Fibroblast of upper back skin (primary cell): Measurements from ENCODE around the gene PPIE.

Experiments
- DNase-seq: peaks from one replicate; pipeline ENCODE4 v3.0.0-alpha.2; 2013

Gene PPIE

DNA sequence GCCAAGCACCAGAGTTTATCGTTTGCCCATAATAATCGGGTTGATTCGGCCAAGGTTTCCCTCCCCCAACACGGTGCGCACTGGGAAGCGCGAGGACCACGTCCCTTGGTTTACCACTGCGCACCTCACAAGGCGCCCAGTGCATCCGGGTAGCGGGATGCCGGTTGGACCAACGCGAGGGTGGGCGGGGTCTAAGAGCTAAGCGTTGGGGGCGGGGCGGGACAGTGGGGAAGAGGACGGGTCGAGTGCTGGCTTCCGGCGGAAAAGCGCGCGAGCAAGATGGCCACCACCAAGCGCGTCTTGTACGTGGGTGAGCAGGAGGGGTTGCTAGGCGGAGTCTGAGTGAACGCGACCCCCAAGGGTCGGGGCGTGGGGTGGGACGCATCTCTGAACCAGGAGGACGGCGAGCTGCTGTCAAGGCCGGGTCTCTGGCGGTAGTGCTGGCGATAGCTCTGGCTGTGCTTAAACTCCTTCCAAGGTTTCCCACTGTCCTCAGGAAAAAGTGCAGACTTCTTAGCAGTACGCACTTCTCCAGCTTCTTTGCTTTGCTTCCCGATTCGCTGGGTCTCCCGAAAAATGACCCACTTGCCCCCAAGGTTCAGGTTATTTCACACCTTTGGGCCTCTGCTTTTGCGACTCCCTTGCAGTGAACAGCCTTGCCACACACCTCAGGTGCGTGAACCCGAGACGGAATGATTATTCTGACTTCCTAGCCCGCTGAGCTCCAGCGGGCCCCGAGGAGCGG is at the start of gene PPIE:
Gene PPIE, plus strand, starts transcription at position 261 of the 745 bp plus-strand sequence. Its CDS starts 19 bp downstream, at position 280.
- peak; percentile 90 for DNase-seq

DNA sequence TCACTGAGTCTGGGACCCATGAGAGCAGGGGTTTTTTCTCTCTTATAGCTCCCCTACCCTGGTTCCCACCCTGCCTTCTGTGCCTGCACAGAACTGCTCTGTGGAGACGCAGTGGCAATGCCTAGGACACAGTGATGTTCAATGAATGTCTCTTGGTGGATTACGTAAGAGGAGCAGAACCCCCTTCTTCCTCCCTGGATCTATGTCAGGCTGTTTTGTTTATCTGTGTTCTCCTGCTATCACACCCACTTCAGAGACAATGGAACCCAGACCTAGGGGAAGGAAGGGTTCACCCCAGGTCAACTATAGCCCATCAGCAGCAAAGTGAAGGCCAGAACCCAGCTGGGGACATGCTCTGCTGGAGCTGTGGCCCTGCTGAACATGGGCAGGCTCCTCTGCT is 49.5 kb upstream of the PPIE start:
- no peak for DNase-seq

GRCh38 chr1:39689635-39690034 is 49.0 kb upstream of the PPIE start:
- DNase-seq: no peak

DNA sequence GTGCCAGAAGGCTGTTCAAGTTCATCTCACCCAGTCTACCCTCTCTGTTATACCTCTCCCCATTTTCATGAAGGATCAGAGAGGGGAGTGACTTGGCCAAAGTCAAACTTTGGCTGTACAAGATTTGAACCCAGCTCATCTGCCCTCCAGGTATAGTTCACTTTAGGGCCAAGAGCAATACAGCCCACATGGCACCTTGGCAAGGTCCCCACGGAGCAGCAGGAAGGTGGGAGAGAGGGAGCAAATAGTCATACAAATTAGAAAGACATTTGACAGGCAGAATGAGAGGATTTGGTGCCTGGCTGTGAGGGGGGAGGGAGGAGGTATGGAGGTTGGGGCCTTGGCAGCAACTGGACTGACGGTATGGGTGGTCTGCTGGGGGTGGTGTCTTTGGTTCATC is 48.5 kb upstream of the PPIE start:
- DNase-seq: no peak

DNA sequence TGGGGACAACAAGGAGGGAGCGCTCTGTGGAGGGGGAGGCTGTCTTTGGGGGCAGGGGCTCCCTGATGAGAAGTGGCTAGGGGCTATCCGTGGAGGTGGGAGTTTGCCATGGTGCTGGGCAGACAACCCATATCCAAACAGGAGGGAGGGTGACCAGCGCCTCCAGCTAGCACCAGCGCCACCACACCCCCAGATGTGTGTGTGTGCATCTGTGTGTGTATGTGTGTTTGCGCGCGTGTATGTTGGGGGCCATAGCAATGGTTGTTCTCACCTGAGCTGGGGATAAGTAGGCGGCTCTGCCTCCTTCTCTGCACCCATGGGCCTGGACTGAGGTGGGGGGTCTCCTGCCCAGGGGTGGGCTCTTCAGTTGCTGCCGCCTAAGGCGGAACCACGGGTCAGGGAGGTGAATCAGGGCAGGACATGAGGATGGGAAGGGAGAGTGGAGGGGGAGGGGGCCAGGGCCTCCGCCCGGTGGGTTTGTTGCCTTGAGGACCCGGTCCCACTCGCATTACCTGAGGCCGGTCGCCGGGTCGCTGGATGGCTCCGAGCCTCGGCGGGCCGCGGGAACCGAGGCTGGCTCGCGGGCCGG is 47.8 kb upstream of the PPIE start:
- DNase-seq: no peak

DNA sequence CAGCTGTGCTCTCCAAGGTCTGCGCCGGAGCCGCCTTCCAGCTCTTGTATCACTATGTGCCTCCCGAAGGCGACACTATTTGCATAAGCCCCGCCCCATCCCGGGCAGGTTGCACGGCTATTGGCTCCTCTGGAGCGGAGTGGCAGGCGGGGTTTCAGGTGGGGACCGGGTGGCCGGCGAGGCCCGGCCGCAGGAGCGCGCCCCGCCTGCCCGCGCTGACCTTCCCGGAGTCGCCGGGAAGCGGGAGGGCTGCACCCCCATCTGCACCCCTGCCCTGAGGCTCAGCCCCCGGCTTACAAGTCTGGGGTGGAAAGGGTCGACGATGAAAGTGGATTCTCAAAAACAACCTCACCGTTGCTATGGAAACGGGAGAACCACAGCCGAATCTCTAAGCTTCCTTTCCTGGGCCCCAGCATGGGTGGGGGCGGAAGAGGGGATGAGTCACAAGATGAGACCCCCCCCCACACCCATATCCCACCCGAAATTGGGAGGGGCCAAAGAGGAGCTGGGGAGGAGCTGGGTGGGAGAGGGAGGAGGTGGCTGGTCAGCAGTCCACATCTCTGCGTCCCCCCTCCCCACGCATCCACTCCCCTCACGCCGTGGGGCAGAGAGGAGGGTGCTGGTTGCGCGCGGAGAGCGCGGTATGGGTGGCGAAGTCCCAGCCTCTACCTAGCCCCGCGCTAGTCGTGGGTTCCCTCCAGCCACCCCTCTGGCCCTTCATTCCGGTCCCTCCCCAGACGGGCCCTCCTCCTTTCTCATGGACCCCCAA is 47.1 kb upstream of the PPIE start, which contains the start of gene HPCAL4:
Gene HPCAL4, minus strand, starts transcription at position 51 of the 769 bp plus-strand sequence. CDS start 6,830 bp downstream, outside the sequence.
- peak; percentile 50 for DNase-seq

DNA sequence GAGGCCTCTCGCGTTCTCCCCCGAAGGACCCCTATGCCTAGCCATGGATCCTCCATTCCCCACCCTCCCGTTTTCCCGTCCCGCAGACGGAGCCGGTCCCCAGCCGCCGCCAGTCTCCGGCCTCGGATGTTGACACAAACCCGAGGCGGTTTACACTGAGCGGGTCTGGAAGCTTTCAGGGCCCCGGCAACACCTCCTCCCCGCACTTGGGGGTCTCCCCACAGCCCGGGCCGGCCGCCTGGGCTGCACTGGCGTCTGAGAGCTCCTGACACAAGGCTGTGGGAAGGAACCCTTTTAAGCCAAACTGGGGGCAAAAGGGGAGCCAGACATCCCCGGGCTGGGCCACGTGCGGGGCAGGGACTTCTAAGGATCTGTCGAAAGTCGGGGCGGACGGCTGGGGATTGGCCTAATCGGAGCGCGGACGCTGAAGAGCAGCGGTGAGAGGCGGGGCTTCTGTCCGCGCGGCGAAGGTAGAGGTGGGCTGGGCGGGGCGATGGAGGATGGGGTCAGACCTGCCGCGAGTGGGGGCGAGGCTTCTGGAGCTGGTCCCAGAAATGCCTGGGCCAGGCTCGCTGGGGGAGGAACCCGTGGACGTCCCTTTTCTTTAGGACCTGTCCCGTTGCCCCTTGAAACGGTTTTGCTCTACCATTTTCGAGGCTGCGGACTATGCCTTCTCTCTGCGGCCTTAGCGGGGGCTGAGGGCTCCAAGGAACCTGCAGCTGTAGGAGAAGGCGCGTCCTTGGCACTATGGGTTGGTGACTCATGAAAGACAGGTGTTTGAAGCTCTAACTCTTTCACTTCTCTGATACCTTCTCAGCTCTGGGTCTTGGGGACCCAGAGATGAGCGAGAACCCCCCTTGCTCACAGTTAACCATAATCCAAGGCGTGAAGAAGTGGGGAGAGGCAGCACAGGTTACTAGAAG is 46.3 kb upstream of the PPIE start:
- DNase-seq: no peak

DNA sequence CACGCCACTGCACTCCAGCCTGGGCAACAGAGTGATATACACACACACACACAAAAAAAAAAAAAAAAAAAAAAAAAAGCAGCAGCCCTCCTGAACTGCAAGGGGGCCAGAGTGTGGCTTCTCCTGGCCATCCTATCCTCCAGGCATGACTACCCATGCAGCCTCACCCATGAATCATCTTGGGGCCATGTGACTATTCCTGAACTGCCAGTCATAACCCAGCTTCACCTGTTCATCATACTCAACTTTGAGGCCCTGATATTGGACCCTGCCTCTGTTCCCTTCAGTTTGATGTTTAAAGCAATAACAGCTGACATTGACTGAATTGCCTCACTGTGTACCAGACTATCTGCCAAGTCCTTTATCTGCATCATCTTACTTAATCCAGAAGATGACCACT is 44.7 kb upstream of the PPIE start:
- DNase-seq: no peak

DNA sequence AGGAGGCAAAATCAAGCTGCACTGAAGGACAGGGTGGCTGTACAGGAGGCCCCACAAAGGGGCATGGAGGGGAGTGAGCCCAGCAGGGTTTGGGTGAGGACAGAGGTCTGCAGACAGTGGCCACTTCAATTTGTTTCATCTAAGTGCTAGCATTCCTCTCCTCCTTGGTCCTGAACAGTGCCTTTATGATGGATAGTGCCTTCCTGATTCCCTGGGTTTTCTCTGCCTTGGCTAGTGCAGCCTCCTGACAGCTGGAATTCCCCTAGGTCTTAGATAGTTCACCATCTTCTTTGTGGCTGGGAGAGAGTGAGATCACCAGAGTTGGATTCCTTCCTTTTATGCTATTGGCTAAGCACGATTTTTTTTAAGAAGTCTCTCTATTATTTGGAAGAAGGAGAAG is 43.7 kb upstream of the PPIE start:
- DNase-seq: no peak

- DNase-seq: no peak
These were observed 42.2 kb upstream of the PPIE start for GRCh38 chr1:39696448-39696847.

- DNase-seq: no peak
These were observed 40.1 kb upstream of the PPIE start for GRCh38 chr1:39698568-39698967.

- DNase-seq: no peak
These were observed 39.3 kb upstream of the PPIE start for GRCh38 chr1:39699419-39699818.

DNA sequence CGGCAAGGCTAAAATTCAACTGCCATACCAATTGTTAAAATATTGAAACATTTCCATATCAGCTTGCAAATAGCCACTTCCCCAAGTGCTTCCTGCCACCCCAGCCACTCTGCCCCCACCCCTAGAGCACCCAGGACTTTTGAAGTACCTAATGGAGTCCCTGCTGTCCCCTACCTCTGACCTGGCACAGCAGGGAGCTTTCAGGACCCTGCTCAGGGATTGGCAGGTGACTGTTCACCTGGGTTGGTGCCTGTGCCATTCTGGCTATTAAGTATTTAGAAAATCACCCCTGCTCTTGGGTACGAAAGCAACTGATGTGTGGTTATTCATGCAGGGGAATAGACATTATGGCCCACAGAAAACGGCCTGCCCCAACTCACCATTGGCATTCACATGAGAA is 38.3 kb upstream of the PPIE start:
- no peak for DNase-seq

- peak; percentile 40 for DNase-seq
These were observed 37.6 kb upstream of the PPIE start for GRCh38 chr1:39701049-39701439.

- no peak for DNase-seq
These were observed 33.9 kb upstream of the PPIE start for GRCh38 chr1:39704757-39705156.

- DNase-seq: no peak
These were observed 31.2 kb upstream of the PPIE start for GRCh38 chr1:39707506-39707905.

DNA sequence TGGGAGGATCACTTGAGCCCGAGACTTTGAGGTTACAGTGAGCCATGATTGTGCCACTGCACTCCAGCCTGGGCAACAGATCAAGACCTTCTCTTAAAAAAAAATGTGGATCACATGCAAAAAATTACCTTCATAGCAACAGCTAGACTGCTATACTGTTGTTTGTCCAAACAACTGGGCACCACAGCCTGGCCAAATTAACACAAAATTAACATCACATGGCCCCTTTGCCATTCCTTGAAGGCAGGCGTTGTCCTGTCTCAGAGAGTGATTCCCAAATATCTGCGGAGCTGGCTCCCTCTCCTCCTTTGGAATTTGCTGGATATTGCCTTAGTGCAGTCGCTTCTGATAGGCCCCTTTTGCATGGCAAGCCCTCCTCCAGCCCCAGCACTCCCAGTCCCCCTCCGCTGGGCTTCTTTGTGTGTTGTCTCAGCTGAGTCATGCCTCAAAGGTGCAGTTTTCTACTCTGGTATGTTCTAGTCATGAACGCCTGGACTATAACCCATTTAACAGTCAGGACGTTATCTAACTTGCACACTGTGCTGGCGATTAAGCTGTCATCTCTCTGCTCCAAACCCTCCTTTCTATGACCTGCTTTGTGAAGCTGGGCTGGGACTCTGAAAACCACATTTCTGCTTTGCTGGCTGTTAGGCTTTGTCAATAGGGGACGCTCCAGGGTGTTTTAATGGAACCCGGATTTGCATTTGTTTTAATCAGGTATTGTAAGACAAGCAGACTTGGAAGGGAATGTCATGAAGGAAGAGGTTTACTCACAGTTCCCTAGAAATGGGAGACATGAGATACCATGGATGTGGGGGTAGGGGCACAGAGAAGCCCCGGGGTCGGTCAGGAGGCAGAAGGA is 27.3 kb upstream of the PPIE start:
- peak; percentile 19 for DNase-seq

DNA sequence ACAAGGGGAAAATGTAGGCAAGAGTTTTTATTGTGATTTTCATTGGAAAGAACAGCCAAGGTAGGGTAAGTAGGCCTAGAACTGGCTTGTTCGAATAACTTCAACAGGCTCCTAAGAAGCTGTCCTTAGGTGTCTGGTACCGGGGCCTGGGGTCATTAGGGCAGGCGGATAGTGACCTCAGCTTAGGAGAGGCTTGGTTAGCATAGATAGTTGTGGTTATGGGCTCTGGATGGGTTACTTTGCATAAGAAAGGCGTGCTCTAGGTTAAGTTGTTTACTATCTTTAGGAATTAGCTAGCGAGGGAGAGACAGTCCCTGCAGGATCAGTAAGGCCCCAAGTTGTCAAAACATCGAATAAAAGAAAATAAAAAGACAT is 26.7 kb upstream of the PPIE start:
- DNase-seq: no peak

- DNase-seq: no peak
These were observed 25.1 kb upstream of the PPIE start for GRCh38 chr1:39713557-39713956.

GRCh38 chr1:39717809-39718208 is 20.9 kb upstream of the PPIE start:
- no peak for DNase-seq

- DNase-seq: peak; percentile 66
These were observed 18.3 kb upstream of the PPIE start for GRCh38 chr1:39720094-39720999.
